ENCODE results near the gene GATA5.

GATA5 gene

GRCh38 chr20:62476056-62476838 lies 452 bp upstream of the GATA5 start:
- DNase-seq (ENCODE audit: low read depth), result no peak
- H3K4me3 ChIP-seq (ENCODE audit: low read depth, low read length), result no peak overlapping the region

GRCh38 chr20:62475027-62475771 lies 596 bp downstream of the GATA5 start:
- no peak for DNase-seq (ENCODE audit: low read depth)
- H3K4me3 ChIP-seq (ENCODE audit: low read depth, low read length), result no peak overlapping the region

GRCh38 chr20:62474604-62475026 lies 1.2 kb downstream of the GATA5 start:
- H3K4me3 ChIP-seq (ENCODE audit: low read depth, low read length), result no peak overlapping the region
- DNase-seq (ENCODE audit: low read depth), result no peak

GRCh38 chr20:62473717-62474603 lies 1.8 kb downstream of the GATA5 start:
- no peak overlapping the region for H3K4me3 ChIP-seq (ENCODE audit: low read depth, low read length)

GRCh38 chr20:62472941-62473585 lies 2.7 kb downstream of the GATA5 start:
- no peak for DNase-seq (ENCODE audit: low read depth)
- no peak overlapping the region for H3K4me3 ChIP-seq (ENCODE audit: low read depth, low read length)

More at GRCh38 chr20:62473717-62474603, 1.8 kb downstream of the GATA5 start:
- no peak for DNase-seq (ENCODE audit: low read depth)

- DNase-seq (ENCODE audit: low read depth), result no peak
- H3K4me3 ChIP-seq (ENCODE audit: low read depth, low read length), result no peak overlapping the region
These were observed 3.5 kb downstream of the GATA5 start for GRCh38 chr20:62472138-62472940.

- no peak for DNase-seq (ENCODE audit: low read depth)
- H3K4me3 ChIP-seq (ENCODE audit: low read depth, low read length), result no peak overlapping the region
These were observed 5.3 kb downstream of the GATA5 start for GRCh38 chr20:62470459-62470858.

GRCh38 chr20:62470001-62470400 lies 5.8 kb downstream of the GATA5 start:
- no peak for DNase-seq (ENCODE audit: low read depth)
- no peak overlapping the region for H3K4me3 ChIP-seq (ENCODE audit: low read depth, low read length)

- H3K4me3 ChIP-seq (ENCODE audit: low read depth, low read length), result no peak overlapping the region
- no peak for DNase-seq (ENCODE audit: low read depth)
These were observed 6.4 kb downstream of the GATA5 start for GRCh38 chr20:62469352-62469751.

GRCh38 chr20:62466806-62467537 lies 8.8 kb downstream of the GATA5 start:
- DNase-seq (ENCODE audit: low read depth), result no peak
- H3K4me3 ChIP-seq (ENCODE audit: low read depth, low read length), result no peak overlapping the region

- H3K4me3 ChIP-seq (ENCODE audit: low read depth, low read length), result no peak overlapping the region
- no peak for DNase-seq (ENCODE audit: low read depth)
These were observed 9.6 kb downstream of the GATA5 start for GRCh38 chr20:62466072-62466760.

GRCh38 chr20:62464990-62465389 lies 10.8 kb downstream of the GATA5 start:
- no peak for DNase-seq (ENCODE audit: low read depth)
- H3K4me3 ChIP-seq (ENCODE audit: low read depth, low read length), result no peak overlapping the region

- DNase-seq (ENCODE audit: low read depth), result no peak
- H3K4me3 ChIP-seq (ENCODE audit: low read depth, low read length), result no peak overlapping the region
These were observed 11.4 kb downstream of the GATA5 start for GRCh38 chr20:62464425-62464770.

- no peak overlapping the region for H3K4me3 ChIP-seq (ENCODE audit: low read depth, low read length)
- no peak for DNase-seq (ENCODE audit: low read depth)
These were observed 12.0 kb downstream of the GATA5 start for GRCh38 chr20:62463651-62464424.

GRCh38 chr20:62462976-62463592 lies 12.7 kb downstream of the GATA5 start:
- no peak overlapping the region for H3K4me3 ChIP-seq (ENCODE audit: low read depth, low read length)
- DNase-seq (ENCODE audit: low read depth), result no peak

GRCh38 chr20:62461834-62462233 lies 14.0 kb downstream of the GATA5 start:
- no peak overlapping the region for H3K4me3 ChIP-seq (ENCODE audit: low read depth, low read length)
- DNase-seq (ENCODE audit: low read depth), result no peak

All from skeletal muscle cell (primary cell).